Stimulated activated naive B cell treated with anti-CD40 and anti-IgM and Interleukin-4, amounts not matched to agents 10 μg/mL and 1 μg/mL and 100 μg/mL, for 72 hours (primary cell): ENCODE measurements around the gene GRK7.
A peak's percentile ranks its signal among the peaks of the same experiment; 100 is the strongest.
"Not testable (repeated sequence)": the region's sequence is repeated elsewhere in the genome, so short reads cannot be mapped to it uniquely, and the experiment has no call there.

Source experiments
- ATAC-seq, 2 donors: fragments of 150-1000 bp; cut with Tn5 transposase; replicated peaks; 2 replicates each; pipeline ENCODE4 v1.10.0; 2021; ENCODE audit warnings: moderate library complexity in 1 of 2
- DNase-seq: peaks from one replicate; pipeline ENCODE4 v3.0.0; 2021
- H3K27ac Mint-ChIP-seq: one replicate; pipeline ENCODE4 v1.8.0; 2022; ENCODE audit warnings: mild to moderate bottlenecking, mixed read lengths
- H3K27me3 Mint-ChIP-seq, 2 donors: one replicate each; pipeline ENCODE4 v1.8.0; 2022; ENCODE audit warnings: mixed read lengths in 2 of 2
- H3K36me3 Mint-ChIP-seq, 2 donors: one replicate each; pipeline ENCODE4 v1.8.0; 2022; ENCODE audit warnings: mixed read lengths in 2 of 2, mild to moderate bottlenecking in 1 of 2
- H3K4me1 Mint-ChIP-seq, 2 donors: one replicate each; pipeline ENCODE4 v1.8.0; 2022; ENCODE audit warnings: mixed read lengths in 2 of 2, mild to moderate bottlenecking in 1 of 2
- H3K4me3 Mint-ChIP-seq, 2 donors: one replicate each; pipeline ENCODE4 v1.8.0; 2022; ENCODE audit warnings: mild to moderate bottlenecking in 2 of 2, mixed read lengths in 2 of 2, moderate library complexity in 1 of 2
- H3K9me3 Mint-ChIP-seq, 2 donors: one replicate each; pipeline ENCODE4 v1.8.0; 2022; ENCODE audit warnings: mixed read lengths in 2 of 2, mild to moderate bottlenecking in 1 of 2

GRK7 gene

DNA sequence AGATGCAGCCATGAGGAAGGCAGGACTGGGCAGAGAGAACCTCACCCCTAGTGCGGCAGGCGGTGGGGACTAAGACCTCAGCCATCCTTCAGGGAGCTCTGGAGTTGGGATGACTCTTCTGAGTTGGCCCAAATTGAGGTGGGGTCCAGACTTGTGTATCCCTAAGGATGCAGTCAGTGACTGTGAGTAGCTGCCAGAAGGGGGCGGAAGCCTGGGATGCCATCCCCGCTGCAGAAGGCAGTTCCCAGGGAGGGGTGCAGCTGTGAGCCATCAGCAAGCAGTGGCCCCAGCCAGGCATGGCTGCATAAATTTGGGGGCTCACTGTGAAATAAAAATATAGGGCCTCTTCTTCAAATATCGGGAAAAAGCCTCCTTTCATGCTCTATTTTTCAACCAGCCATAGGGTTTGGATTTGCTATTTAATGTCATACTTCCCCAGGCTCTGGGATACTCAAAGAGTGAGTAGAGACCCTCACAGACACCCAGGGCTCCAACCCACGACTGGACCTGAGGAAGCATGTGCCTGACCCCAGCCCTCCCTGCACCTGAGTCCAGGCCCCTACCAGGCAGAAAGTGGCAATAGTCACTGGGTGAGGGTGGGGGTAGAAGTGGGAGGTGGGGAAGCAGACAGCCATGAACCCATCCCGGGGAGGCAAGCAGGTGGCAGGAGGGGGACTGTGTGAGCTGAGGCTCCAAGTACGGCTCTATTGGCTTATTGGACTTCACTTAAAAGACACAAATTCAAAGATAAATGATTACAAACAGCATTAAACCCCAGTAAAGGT lies 30.5 kb downstream of the GRK7 start:
- ATAC-seq: no peak
- no peak for DNase-seq
- H3K27ac Mint-ChIP-seq: no peak overlapping the region
- H3K27me3 Mint-ChIP-seq: no peaks in the 10 kb centered on the region
- peaks cover 0 to 4% of the 10 kb centered on the region in 2 donors for H3K9me3 Mint-ChIP-seq
- no peak overlapping the region for H3K4me3 Mint-ChIP-seq
- H3K36me3 Mint-ChIP-seq: no peaks in the 10 kb centered on the region
- peaks cover 39 to 42% of the 10 kb centered on the region in 2 donors for H3K4me1 Mint-ChIP-seq

DNA sequence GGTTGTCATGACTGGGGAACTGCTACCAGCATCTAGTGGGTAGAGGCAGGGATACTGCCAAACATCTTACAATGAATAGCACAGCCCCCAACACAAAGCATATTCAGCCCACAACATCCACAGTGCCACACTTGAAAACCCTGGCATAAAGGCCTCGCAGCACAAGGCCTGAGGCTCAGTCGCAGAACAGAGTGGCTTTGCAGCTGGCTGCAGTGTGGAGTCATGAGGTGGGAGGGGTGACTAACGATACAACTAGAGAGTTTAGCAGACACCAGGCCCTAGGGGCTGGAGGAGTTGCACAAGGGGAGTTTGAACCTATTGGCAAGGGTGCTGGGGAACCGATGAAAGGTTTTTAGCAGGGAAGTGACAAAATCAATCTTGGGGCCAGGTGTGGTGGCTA lies 32.1 kb downstream of the GRK7 start:
- DNase-seq (no peak), ATAC-seq (no peak)
- Mint-ChIP-seq H3K36me3 (no peaks in the 10 kb centered on the region), H3K27ac (peak overlapping the region; percentile 49), H3K4me1 (peaks cover 39 to 42% of the 10 kb centered on the region in 2 donors), H3K4me3 (no peak overlapping the region), H3K27me3 (peaks cover 0 to 5% of the 10 kb centered on the region in 2 donors), H3K9me3 (no peaks in the 10 kb centered on the region)

DNA sequence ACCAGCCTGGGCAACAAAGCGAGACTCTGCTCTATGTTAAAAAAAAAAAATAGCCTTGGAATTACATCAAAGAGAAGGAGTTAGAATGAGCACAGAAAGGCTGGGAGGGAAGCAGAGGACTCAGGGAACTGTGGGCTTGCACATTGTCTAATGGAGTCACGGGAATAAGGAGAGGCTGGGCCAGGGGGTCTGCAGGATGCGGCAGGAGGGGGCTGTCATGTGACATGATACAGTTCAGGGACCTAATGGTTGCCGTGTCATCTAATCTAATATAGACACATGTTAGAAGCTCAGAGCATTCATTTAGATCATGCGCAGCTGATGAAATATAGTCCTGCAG lies 32.5 kb downstream of the GRK7 start:
- Mint-ChIP-seq H3K36me3 (no peaks in the 10 kb centered on the region), H3K27me3 (peaks cover 0 to 5% of the 10 kb centered on the region in 2 donors), H3K9me3 (no peaks in the 10 kb centered on the region), H3K27ac (peak overlapping the region; percentile 95), H3K4me1 (peaks cover 39 to 42% of the 10 kb centered on the region in 2 donors), H3K4me3 (no peak overlapping the region)
- ATAC-seq (no peak), DNase-seq (no peak)

DNA sequence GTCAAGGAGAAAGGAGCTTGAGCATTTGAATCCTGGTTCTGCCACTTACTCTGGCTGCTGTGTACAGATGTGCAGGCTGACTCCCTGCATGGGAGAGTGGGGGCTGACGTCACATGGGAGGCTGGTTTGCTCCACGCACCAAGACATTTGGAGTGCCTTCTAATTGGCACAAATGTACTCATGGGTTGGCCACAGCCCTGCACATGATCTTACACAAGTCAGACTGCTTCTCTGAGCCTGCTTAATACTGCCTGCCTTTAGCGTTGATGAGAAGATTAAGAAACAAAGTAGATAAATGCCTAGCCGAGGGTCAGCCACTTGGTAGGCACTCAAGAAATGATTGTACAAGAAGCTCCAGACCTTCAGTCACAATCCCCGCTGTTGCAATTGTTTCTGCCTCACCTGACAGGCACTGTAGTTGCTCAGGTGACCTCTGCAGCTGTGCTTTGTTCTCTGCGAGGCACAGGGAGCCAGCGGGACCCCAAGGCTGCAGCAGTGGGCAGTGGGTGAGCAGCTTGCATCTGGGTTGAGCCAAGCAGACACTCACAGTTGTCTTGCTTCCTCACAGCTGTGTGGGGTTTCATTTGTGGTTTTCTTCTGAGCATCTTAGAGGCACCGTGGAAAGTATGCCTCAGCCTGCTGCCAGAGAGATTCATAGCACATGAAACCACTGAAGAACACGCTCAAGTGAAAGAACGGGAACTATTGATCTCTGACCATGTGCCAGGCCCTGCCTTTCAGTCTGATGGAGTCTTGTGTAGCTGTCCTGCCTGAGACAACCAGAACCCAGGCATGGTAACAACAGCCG lies 33.1 kb downstream of the GRK7 start:
- no peaks in the 10 kb centered on the region for H3K9me3 Mint-ChIP-seq
- peak overlapping the region; percentile 77 to 84 for H3K4me3 Mint-ChIP-seq
- peaks cover 39 to 42% of the 10 kb centered on the region in 2 donors for H3K4me1 Mint-ChIP-seq
- H3K36me3 Mint-ChIP-seq: no peaks in the 10 kb centered on the region
- H3K27me3 Mint-ChIP-seq: peaks cover 0 to 5% of the 10 kb centered on the region in 2 donors
- H3K27ac Mint-ChIP-seq: peak overlapping the region; percentile 95
- ATAC-seq: peak; percentile 95 to 96
- peak; percentile 80 for DNase-seq

DNA sequence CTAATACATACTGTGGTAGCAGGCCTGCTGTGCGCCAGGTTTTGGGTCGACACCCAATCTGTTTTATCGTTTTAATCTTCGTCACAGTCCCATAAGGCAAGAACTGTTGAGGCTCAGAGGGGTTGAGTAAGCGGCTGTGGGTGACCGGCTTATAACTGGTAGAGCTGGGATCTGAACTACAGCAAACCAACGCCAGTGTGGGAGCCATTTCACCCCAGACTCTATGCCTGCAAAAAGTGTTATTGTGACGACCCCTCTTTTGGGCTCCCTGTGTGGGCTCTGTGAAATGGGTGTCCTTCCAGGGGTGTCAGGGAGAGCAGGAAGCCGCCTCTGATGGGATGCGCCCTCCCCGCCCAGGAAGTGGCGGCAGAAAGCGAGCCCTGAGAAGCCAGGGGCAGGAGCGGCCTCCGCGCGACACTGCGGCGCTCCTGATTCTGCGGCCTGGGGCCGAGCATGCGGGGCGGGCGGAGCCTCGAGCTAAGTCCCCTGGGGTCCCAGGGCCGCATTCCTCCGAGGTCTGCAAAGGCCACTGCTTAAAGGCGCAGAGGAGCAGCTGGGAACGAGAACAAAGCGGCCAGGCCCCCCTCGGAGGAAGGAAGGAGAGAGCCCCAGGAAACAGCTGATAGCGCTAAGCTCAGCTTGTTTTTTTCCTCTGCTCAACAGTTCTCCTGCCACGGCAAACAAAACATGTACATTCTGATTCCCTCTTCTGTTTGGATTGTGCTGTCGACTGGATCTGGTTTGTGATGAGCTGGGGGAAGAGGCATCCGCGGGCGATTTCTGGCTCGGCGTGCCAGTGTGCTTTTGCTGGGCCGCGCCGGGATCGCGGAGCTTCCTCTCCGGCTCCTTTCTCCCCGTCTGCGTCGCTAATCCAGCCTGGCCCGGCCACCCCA lies 33.9 kb downstream of the GRK7 start:
- peak overlapping the region; percentile 77 to 84 for H3K4me3 Mint-ChIP-seq
- ATAC-seq (peak; percentile 28 to 35), DNase-seq (peak; percentile 21)
- no peaks in the 10 kb centered on the region for H3K36me3 Mint-ChIP-seq
- peak overlapping the region; percentile 95 for H3K27ac Mint-ChIP-seq
- H3K27me3 Mint-ChIP-seq: peaks cover 0 to 5% of the 10 kb centered on the region in 2 donors
- peaks cover 39 to 42% of the 10 kb centered on the region in 2 donors for H3K4me1 Mint-ChIP-seq
- no peaks in the 10 kb centered on the region for H3K9me3 Mint-ChIP-seq

DNA sequence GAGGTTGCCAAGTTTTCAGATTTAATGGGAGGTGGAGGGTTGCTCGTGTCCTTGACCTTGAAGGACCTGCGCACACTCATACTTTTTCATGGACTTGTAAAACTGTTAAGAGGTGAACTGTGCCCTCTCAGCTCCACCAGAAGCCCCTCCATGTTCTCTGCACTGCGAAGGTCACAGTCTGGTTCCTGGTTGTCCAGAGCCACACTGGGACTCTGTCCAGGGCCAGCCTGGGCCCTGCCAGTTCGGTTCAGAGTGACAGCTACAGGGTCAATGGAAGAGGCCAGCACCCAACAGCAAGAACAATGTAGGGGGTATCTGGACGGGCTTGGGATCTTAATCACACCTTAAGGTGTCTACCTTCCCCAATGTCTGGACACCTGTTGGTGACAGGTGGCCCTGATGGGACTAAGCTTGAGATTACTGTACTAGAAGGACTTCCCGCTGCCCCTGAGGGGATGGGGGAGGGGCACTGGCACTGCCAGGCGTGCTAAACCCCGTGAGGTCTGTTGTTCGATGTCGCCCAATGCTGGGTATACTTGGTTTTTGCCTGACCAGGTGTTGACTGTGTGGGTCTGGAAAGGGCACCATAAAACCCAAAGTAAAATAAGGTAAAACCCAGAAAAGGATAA lies 34.7 kb downstream of the GRK7 start:
- no peak for DNase-seq
- no peak for ATAC-seq
- Mint-ChIP-seq H3K27me3 (peaks cover 0 to 5% of the 10 kb centered on the region in 2 donors), H3K9me3 (no peaks in the 10 kb centered on the region), H3K4me1 (peaks cover 39 to 42% of the 10 kb centered on the region in 2 donors), H3K36me3 (no peaks in the 10 kb centered on the region), H3K27ac (peak overlapping the region; percentile 95), H3K4me3 (peak overlapping the region; percentile 77 to 84)

DNA sequence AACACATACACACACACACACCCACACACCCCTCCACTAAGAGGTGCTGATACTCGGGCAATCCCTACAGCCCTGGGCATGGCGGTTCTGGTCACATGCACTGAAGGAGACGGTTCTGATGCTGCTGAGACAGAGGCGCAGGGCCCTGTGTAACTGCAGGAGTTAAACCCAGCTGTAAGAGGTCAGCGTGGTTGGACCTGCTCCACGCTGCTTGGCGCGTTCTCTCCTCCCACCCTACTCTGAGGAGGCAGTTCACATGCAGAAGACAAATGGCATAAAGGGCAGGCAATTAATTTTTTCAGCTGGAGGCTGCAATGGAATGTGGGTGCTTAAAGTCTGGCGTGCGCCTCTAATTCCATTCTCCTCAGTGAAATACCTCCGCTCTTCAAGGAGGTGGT lies 35.2 kb downstream of the GRK7 start:
- DNase-seq: no peak
- Mint-ChIP-seq H3K27ac (no peak overlapping the region), H3K27me3 (peaks cover 0 to 5% of the 10 kb centered on the region in 2 donors), H3K9me3 (no peaks in the 10 kb centered on the region), H3K4me1 (peaks cover 39 to 42% of the 10 kb centered on the region in 2 donors), H3K36me3 (no peaks in the 10 kb centered on the region), H3K4me3 (no peak overlapping the region)
- no peak for ATAC-seq

DNA sequence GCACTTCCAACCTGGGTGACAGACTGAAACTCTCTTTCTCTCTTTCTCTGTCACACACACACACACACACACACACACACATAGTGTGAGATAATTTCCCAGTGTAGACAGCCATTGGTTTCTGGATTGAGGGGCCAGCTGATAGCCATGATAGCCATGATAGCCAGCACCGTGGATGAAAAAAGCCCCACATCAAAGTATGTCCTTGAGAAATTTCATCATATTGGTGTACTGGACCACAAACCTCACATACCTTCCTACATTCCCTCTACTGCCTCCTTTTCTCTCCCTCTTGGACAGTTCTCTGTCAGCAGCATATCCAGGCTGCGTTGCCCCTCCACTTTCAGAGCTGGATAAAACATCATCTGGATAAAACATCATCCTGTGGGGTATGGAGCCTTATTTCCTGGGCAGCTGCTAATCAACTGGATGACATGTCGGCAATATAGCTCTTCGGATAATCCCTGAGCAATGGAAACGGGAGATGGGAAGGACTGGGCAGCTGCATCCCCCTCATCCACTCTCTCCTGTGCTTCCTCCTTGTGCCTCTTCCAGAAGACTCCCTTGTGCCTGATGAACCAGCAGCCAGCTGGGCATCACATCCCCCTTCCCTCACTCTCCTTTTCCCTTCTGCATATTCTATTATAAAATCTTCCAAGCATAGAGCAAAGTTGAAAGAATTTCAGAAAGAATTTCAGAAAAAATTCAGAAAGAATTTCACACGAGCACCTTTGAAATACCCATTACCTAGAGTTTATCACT lies 39.3 kb downstream of the GRK7 start:
- Mint-ChIP-seq H3K36me3 (no peaks in the 10 kb centered on the region), H3K9me3 (no peaks in the 10 kb centered on the region), H3K4me3 (no peak overlapping the region), H3K4me1 (peaks cover 7% of the 10 kb centered on the region in 2 donors), H3K27me3 (peaks cover 0 to 5% of the 10 kb centered on the region in 2 donors), H3K27ac (no peak overlapping the region)
- no peak for DNase-seq
- no peak for ATAC-seq

DNA sequence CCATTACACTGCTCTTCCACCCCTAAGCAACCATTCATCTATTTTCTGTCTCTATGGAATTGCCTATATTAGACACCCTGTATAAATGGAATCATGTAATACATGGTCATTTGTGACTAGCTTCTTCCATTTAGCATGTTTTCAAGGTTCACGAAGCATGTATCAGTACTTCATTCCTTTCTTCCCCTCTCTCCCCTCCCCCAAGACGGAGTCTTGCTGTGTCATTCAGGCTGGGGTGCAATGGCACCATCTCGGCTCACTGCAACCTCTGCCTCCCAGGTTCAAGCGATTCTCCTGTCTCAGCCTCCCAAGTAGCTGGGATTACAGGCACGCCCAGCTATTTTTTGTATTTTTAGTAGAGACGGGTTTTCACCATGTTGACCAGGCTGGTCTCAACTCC lies 40.3 kb downstream of the GRK7 start:
- not testable (repeated sequence) for H3K27me3 Mint-ChIP-seq, H3K4me3 Mint-ChIP-seq, H3K4me1 Mint-ChIP-seq, H3K27ac Mint-ChIP-seq, DNase-seq, ATAC-seq, H3K9me3 Mint-ChIP-seq, H3K36me3 Mint-ChIP-seq

DNA sequence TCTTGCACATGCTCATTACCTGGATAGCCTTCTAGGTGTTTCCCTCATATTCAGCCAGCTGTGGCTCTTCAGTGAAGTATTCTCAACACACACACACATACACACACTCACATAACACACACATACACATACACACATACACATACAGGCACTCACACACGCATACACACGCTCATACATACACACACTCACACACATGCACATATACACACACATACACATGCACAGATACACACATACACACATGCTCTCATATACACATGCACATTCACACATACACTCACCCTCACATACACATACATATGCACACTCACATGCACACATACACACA lies 41.2 kb downstream of the GRK7 start:
- Mint-ChIP-seq H3K36me3 (no peaks in the 10 kb centered on the region), H3K27ac (no peak overlapping the region), H3K4me3 (no peak overlapping the region), H3K4me1 (no peaks in the 10 kb centered on the region), H3K9me3 (no peaks in the 10 kb centered on the region), H3K27me3 (no peaks in the 10 kb centered on the region)
- no peak for DNase-seq
- no peak for ATAC-seq

DNA sequence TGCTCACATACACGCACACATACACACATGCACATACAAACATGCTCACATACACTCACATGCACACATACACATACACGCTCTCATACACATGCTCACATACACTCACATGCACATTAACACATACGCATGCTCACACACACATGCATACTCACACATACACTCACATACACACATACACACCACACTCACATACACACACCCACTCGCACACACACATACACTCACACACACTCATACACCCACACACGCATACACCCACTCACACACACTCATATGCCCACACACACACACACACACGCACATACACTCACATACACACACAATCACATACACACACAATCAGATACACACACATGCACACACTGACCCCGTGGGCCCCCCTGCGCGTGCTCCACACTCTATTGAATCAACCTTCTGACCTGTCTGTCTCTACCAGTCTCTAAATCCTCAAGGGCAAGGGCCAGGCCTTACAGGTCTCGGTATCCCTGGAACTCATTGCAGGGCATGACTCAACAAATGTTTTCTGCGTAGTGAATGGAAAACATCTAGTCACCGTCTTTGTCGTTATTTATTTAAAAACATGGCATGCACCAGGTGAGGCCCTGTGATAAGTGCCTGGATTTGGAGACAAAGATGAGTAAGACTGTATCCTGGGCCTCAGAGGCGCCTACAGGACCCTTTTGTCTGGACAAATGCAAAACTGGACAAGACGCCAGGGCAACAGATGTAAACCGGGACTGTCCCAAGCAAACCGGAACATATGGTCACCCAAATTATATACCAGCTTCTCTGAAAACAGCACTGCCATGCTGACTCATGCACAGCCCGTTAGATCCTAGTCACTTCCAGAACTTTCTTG lies 41.8 kb downstream of the GRK7 start:
- Mint-ChIP-seq H3K27ac (no peak overlapping the region), H3K27me3 (no peaks in the 10 kb centered on the region), H3K4me1 (no peaks in the 10 kb centered on the region), H3K36me3 (no peaks in the 10 kb centered on the region), H3K4me3 (no peak overlapping the region), H3K9me3 (no peaks in the 10 kb centered on the region)
- no peak for DNase-seq
- no peak for ATAC-seq

DNA sequence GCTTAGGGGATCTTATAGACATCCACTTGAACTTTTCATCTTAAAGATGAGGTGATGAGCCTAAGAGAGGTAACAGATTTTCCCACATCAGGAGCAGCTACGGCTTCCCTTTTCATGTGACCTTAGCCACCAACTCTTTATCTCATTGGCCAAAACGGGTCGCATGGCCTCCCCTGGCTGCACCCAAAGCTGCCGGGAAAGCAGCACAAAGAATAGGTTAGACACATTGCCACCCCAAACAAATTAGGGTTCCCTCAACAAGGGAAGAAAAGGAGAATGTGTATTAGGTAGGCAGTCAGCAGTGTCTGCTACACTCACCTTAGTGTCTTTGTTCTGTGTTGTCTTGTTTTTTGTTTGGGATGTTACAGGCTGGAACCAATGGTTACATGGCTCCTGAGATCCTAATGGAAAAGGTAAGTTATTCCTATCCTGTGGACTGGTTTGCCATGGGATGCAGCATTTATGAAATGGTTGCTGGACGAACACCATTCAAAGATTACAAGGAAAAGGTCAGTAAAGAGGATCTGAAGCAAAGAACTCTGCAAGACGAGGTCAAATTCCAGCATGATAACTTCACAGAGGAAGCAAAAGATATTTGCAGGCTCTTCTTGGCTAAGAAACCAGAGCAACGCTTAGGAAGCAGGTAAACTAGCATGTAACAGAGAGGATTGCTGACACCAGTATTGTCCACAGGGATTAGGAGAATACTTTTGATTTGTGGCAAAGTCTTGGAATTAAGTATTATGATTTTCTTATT lies 44.2 kb downstream of the GRK7 start:
- Mint-ChIP-seq H3K4me3 (no peak overlapping the region), H3K27ac (no peak overlapping the region), H3K27me3 (no peaks in the 10 kb centered on the region), H3K36me3 (no peaks in the 10 kb centered on the region), H3K4me1 (no peaks in the 10 kb centered on the region), H3K9me3 (no peaks in the 10 kb centered on the region)
- DNase-seq (no peak), ATAC-seq (no peak)
